Neural cell (in vitro differentiated cells): Measurements from ENCODE around the gene C16orf74. TPM values are rescaled to one million over a fixed set of nuclear protein-coding genes. Genes with fewer than 3 reads are reported as not detected.

ENCODE experiments used
- H2AFZ ChIP-seq: fragments of 200-600, 300-800 bp; sonication (generic), shearing (Covaris generic); 2 replicates; pipeline ENCODE4 v1.6.0; 2014; ENCODE audit warnings: low read depth, mild to moderate bottlenecking, antibody characterized with exemption, low read length, moderate library complexity
- H3F3A ChIP-seq: fragments of 200-600 bp; shearing (Covaris generic); 2 replicates; pipeline ENCODE4 v1.6.1; 2016; ENCODE audit warnings: mild to moderate bottlenecking, moderate library complexity, mixed read lengths, antibody characterized with exemption, low read length; ENCODE audit not compliant: insufficient read depth, poor library complexity, severe bottlenecking
- H3K27ac ChIP-seq: fragments of 200-600, 300-800 bp; sonication (generic), shearing (Covaris generic); 2 replicates; pipeline ENCODE4 v1.5.1; 2014; ENCODE audit warnings: mild to moderate bottlenecking, low read length, moderate library complexity
- H3K27me3 ChIP-seq: fragments of 300-800, 200-600 bp; sonication (generic), shearing (Covaris generic); 2 replicates; pipeline ENCODE4 v1.6.0; 2014; ENCODE audit warnings: mild to moderate bottlenecking, low read depth, low read length, moderate library complexity; ENCODE audit not compliant: insufficient read depth
- H3K36me3 ChIP-seq: fragments of 300-800, 200-600 bp; sonication (generic), shearing (Covaris generic); 2 replicates; pipeline ENCODE4 v1.5.1; 2014; ENCODE audit warnings: mild to moderate bottlenecking, antibody characterized with exemption, low read length, moderate library complexity; ENCODE audit not compliant: insufficient read depth
- H3K4me2 ChIP-seq: fragments of 300-800, 200-600 bp; sonication (generic), shearing (Covaris generic); 2 replicates; pipeline ENCODE4 v1.6.0; 2014; ENCODE audit warnings: mild to moderate bottlenecking, low read length
- H3K4me3 ChIP-seq: fragments of 300-800, 200-600 bp; sonication (generic), shearing (Covaris generic); 2 replicates; pipeline ENCODE4 v1.5.1; 2014; ENCODE audit warnings: mild to moderate bottlenecking, low read length, moderate library complexity
- H3K79me2 ChIP-seq: fragments of 200-600 bp; shearing (Covaris generic); replicated peaks from 2 replicates; pipeline ENCODE4 v1.6.0; 2014; ENCODE audit warnings: mild to moderate bottlenecking, low read length, moderate library complexity; ENCODE audit not compliant: insufficient read depth
- H3K9ac ChIP-seq: fragments of 300-800, 200-600 bp; sonication (generic), shearing (Covaris generic); 2 replicates; pipeline ENCODE4 v1.6.1; 2016; ENCODE audit warnings: mild to moderate bottlenecking, low read length, mixed read lengths
- H3K9me2 ChIP-seq: fragments of 200-600 bp; shearing (Covaris generic); 2 replicates; pipeline ENCODE4 v1.6.1; 2016; ENCODE audit warnings: mild to moderate bottlenecking, low read length, mixed read lengths; ENCODE audit not compliant: insufficient read depth
- H3K9me3 ChIP-seq: fragments of 200-600, 300-800 bp; sonication (generic), shearing (Covaris generic); 2 replicates; pipeline ENCODE4 v1.6.1; 2016; ENCODE audit warnings: mild to moderate bottlenecking, mixed run types, low read length, moderate library complexity, mixed read lengths
- H4K20me1 ChIP-seq: fragments of 200-600 bp; shearing (Covaris generic); 2 replicates; pipeline ENCODE4 v1.6.1; 2016; ENCODE audit warnings: mild to moderate bottlenecking, mixed run types; ENCODE audit not compliant: insufficient read depth
- EP300 ChIP-seq: fragments of 450-650 bp; conservative IDR thresholded peaks from 2 replicates; pipeline ENCODE4 v1.6.1; 2014; ENCODE audit warnings: antibody characterized with exemption, mild to moderate bottlenecking, moderate library complexity; ENCODE audit not compliant: poor library complexity, severe bottlenecking
- EZH2 ChIP-seq: fragments of 200-600, 300-800 bp; shearing (Covaris generic), sonication (generic); IDR thresholded peaks from 2 replicates; pipeline ENCODE4 v1.6.1; 2014; ENCODE audit warnings: antibody characterized with exemption, low read length, borderline replicate concordance, mild to moderate bottlenecking; ENCODE audit not compliant: insufficient read depth, poor library complexity, severe bottlenecking
- MXI1 ChIP-seq: fragments of 450-650 bp; conservative IDR thresholded peaks from 2 replicates; pipeline ENCODE4 v1.6.1; 2014; ENCODE audit warnings: antibody characterized with exemption, mild to moderate bottlenecking; ENCODE audit not compliant: poor library complexity, severe bottlenecking
- POLR2AphosphoS5 ChIP-seq: IDR thresholded peaks from 2 replicates; pipeline ENCODE4 v1.6.1; 2012
- RAD21 ChIP-seq: fragments of 450-650 bp; conservative IDR thresholded peaks from 2 replicates; pipeline ENCODE4 v1.6.1; 2014; ENCODE audit warnings: antibody characterized with exemption, mild to moderate bottlenecking, moderate library complexity
- SMC3 ChIP-seq: fragments of 450-650 bp; conservative IDR thresholded peaks from 2 replicates; pipeline ENCODE4 v1.6.1; 2014; ENCODE audit warnings: antibody characterized with exemption, mild to moderate bottlenecking, moderate library complexity; ENCODE audit not compliant: poor library complexity
- TAF1 ChIP-seq: IDR thresholded peaks from 2 replicates; pipeline ENCODE4 v1.6.1; 2012; ENCODE audit warnings: low read depth
- polyA plus RNA-seq: library from polyadenylated mRNA; depleted of rRNA; stranded (reverse); fragments of >200 nt; gene quantifications from 2 replicates; pipeline ENCODE4 v1.2.3, GENCODE V29; 2014
- TF ChIP-seq, protein P1 (sequence below): fragments of 450-650 bp; IDR thresholded peaks from 2 replicates; pipeline ENCODE4 v1.5.1; 2014; ENCODE audit warnings: antibody characterized with exemption, mild to moderate bottlenecking, moderate library complexity; ENCODE audit not compliant: poor library complexity, severe bottlenecking
- TF ChIP-seq, protein P2 (sequence below): IDR thresholded peaks from 2 replicates; pipeline ENCODE4 v1.6.1; 2012; ENCODE audit warnings: borderline replicate concordance

C16orf74 gene
- polyA plus RNA-seq, 1 donor from 2014 or later: not detected

- H3K9ac ChIP-seq: no peak overlapping the region
- no peaks in the 10 kb centered on the region for H3F3A ChIP-seq
- TF ChIP-seq TAF1: no peak
- no peak for TF ChIP-seq EZH2
- TF ChIP-seq POLR2AphosphoS5: no peak
- peaks cover 5% of the 10 kb centered on the region for H3K36me3 ChIP-seq
- H3K4me3 ChIP-seq: no peak overlapping the region
- no peaks in the 10 kb centered on the region for H3K27me3 ChIP-seq
- no peaks in the 10 kb centered on the region for H4K20me1 ChIP-seq
- no peak overlapping the region for H2AFZ ChIP-seq
- H3K4me2 ChIP-seq: no peak overlapping the region
- no peaks in the 10 kb centered on the region for H3K79me2 ChIP-seq
- no peaks in the 10 kb centered on the region for H3K9me2 ChIP-seq
- no peak overlapping the region for H3K27ac ChIP-seq
- H3K9me3 ChIP-seq: no peaks in the 10 kb centered on the region
These were observed 68.4 kb downstream of the C16orf74 start for GRCh38 chr16:85682516-85682915.

DNA sequence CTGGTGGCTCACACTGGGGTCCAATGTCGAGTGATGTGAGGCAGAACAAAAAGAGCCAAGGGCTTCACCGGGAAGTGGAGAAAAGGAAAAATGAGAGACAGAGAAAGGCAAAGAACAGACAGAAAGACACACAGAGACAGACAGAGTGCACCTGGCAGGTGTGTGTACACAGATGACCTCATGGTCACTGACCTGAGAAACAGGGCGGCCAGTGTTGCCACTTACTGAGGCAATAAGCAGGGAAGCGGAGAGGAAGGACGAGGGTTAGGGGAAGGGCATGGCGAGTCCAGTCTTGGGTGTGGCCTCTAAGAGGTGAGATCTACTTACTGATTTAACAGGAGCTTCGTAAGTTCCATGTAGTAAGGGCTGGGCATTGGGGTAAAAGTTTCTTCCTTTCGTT lies 69.6 kb downstream of the C16orf74 start:
- Histone ChIP-seq H3K9me3 (no peaks in the 10 kb centered on the region), H3F3A (no peaks in the 10 kb centered on the region), H3K79me2 (no peaks in the 10 kb centered on the region), H3K4me3 (no peak overlapping the region), H3K27me3 (no peaks in the 10 kb centered on the region), H2AFZ (no peak overlapping the region), H3K27ac (no peak overlapping the region), H4K20me1 (no peaks in the 10 kb centered on the region), H3K9ac (no peak overlapping the region), H3K36me3 (peaks cover 5% of the 10 kb centered on the region), H3K9me2 (no peaks in the 10 kb centered on the region), H3K4me2 (no peak overlapping the region)
- TF ChIP-seq SMC3 (no peak), EZH2 (no peak), TAF1 (no peak), RAD21 (no peak), MXI1 (no peak), EP300 (no peak), POLR2AphosphoS5 (no peak)
- TF ChIP-seq, protein P1, sequence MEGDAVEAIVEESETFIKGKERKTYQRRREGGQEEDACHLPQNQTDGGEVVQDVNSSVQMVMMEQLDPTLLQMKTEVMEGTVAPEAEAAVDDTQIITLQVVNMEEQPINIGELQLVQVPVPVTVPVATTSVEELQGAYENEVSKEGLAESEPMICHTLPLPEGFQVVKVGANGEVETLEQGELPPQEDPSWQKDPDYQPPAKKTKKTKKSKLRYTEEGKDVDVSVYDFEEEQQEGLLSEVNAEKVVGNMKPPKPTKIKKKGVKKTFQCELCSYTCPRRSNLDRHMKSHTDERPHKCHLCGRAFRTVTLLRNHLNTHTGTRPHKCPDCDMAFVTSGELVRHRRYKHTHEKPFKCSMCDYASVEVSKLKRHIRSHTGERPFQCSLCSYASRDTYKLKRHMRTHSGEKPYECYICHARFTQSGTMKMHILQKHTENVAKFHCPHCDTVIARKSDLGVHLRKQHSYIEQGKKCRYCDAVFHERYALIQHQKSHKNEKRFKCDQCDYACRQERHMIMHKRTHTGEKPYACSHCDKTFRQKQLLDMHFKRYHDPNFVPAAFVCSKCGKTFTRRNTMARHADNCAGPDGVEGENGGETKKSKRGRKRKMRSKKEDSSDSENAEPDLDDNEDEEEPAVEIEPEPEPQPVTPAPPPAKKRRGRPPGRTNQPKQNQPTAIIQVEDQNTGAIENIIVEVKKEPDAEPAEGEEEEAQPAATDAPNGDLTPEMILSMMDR: no peak
- TF ChIP-seq, protein P2, sequence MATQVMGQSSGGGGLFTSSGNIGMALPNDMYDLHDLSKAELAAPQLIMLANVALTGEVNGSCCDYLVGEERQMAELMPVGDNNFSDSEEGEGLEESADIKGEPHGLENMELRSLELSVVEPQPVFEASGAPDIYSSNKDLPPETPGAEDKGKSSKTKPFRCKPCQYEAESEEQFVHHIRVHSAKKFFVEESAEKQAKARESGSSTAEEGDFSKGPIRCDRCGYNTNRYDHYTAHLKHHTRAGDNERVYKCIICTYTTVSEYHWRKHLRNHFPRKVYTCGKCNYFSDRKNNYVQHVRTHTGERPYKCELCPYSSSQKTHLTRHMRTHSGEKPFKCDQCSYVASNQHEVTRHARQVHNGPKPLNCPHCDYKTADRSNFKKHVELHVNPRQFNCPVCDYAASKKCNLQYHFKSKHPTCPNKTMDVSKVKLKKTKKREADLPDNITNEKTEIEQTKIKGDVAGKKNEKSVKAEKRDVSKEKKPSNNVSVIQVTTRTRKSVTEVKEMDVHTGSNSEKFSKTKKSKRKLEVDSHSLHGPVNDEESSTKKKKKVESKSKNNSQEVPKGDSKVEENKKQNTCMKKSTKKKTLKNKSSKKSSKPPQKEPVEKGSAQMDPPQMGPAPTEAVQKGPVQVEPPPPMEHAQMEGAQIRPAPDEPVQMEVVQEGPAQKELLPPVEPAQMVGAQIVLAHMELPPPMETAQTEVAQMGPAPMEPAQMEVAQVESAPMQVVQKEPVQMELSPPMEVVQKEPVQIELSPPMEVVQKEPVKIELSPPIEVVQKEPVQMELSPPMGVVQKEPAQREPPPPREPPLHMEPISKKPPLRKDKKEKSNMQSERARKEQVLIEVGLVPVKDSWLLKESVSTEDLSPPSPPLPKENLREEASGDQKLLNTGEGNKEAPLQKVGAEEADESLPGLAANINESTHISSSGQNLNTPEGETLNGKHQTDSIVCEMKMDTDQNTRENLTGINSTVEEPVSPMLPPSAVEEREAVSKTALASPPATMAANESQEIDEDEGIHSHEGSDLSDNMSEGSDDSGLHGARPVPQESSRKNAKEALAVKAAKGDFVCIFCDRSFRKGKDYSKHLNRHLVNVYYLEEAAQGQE: no peak
